ENCODE measurements around the gene ARHGAP10.

Gene ARHGAP10

GRCh38 chr4:147691820-147692219 lies 40.1 kb upstream of the ARHGAP10 start:
- no peaks in the 10 kb centered on the region for H3K9me3 ChIP-seq
- no peaks in the 10 kb centered on the region for H3K27me3 ChIP-seq
- no peak overlapping the region for H3K4me3 ChIP-seq (ENCODE audit: low read depth, low read length)
- DNase-seq = no peak
- no peaks in the 10 kb centered on the region for H3K36me3 ChIP-seq
- H3K4me1 ChIP-seq = no peaks in the 10 kb centered on the region
- TF ChIP-seq CTCF (IDR thresholded peaks at IDR 0.05; ENCODE audit: low read depth, low read length) = no peak

- no peaks in the 10 kb centered on the region for H3K36me3 ChIP-seq
- H3K9me3 ChIP-seq = no peaks in the 10 kb centered on the region
- TF ChIP-seq CTCF (IDR thresholded peaks at IDR 0.05; ENCODE audit: low read depth, low read length) = no peak
- H3K4me3 ChIP-seq (ENCODE audit: low read depth, low read length) = no peak overlapping the region
- DNase-seq = no peak
- H3K27me3 ChIP-seq = no peaks in the 10 kb centered on the region
- H3K4me1 ChIP-seq = no peaks in the 10 kb centered on the region
Measured at GRCh38 chr4:147693218-147693617, 38.7 kb upstream of the ARHGAP10 start.

- Histone ChIP-seq H3K27me3 (no peaks in the 10 kb centered on the region), H3K9me3 (peaks cover 2% of the 10 kb centered on the region; the same call in 1 of the 2 replicates)
- TF ChIP-seq CTCF (IDR thresholded peaks at IDR 0.05; ENCODE audit: low read depth, low read length) = no peak
Measured at GRCh38 chr4:147696866-147697265, 35.0 kb upstream of the ARHGAP10 start.

GRCh38 chr4:147704846-147705245 lies 27.0 kb upstream of the ARHGAP10 start:
- H3K4me1 ChIP-seq = no peaks in the 10 kb centered on the region
- H3K4me3 ChIP-seq (ENCODE audit: low read depth, low read length) = no peak overlapping the region
- no peaks in the 10 kb centered on the region for H3K36me3 ChIP-seq
- H3K27me3 ChIP-seq = no peaks in the 10 kb centered on the region
- no peak for DNase-seq
- no peak for TF ChIP-seq CTCF (IDR thresholded peaks at IDR 0.05; ENCODE audit: low read depth, low read length)
- no peaks in the 10 kb centered on the region; the same call in 1 of the 2 replicates for H3K9me3 ChIP-seq

More at GRCh38 chr4:147696866-147697265, 35.0 kb upstream of the ARHGAP10 start:
- no peak overlapping the region for H3K4me3 ChIP-seq (ENCODE audit: low read depth, low read length)
- no peaks in the 10 kb centered on the region for H3K36me3 ChIP-seq
- no peak for DNase-seq
- no peaks in the 10 kb centered on the region for H3K4me1 ChIP-seq

- Histone ChIP-seq H3K9me3 (no peaks in the 10 kb centered on the region; the same call in 1 of the 2 replicates), H3K4me3 (ENCODE audit: low read depth, low read length) (no peak overlapping the region), H3K4me1 (no peaks in the 10 kb centered on the region), H3K27me3 (no peaks in the 10 kb centered on the region), H3K36me3 (no peaks in the 10 kb centered on the region)
- peak; percentile 94 for TF ChIP-seq CTCF (IDR thresholded peaks at IDR 0.05; ENCODE audit: low read depth, low read length)
- DNase-seq = peak; percentile 45
Measured at GRCh38 chr4:147707892-147708672, 23.8 kb upstream of the ARHGAP10 start.

- Histone ChIP-seq H3K36me3 (no peaks in the 10 kb centered on the region), H3K27me3 (no peaks in the 10 kb centered on the region), H3K9me3 (no peaks in the 10 kb centered on the region), H3K4me1 (no peaks in the 10 kb centered on the region), H3K4me3 (ENCODE audit: low read depth, low read length) (no peak overlapping the region)
- TF ChIP-seq CTCF (IDR thresholded peaks at IDR 0.05; ENCODE audit: low read depth, low read length) = no peak
- no peak for DNase-seq
Measured at GRCh38 chr4:147709999-147710398, 21.9 kb upstream of the ARHGAP10 start.
